ENCODE measurements around the gene SURF4. TPM values are rescaled to one million over a fixed set of nuclear protein-coding genes. Genes with fewer than 3 reads are reported as not detected.

The SURF4 gene
- total and polyA plus RNA-seq, 2 of the 13 experiments (the other 11 are each of a cell fraction or from before 2014, with no cell fraction given) = 220 to 265 TPM

DNA sequence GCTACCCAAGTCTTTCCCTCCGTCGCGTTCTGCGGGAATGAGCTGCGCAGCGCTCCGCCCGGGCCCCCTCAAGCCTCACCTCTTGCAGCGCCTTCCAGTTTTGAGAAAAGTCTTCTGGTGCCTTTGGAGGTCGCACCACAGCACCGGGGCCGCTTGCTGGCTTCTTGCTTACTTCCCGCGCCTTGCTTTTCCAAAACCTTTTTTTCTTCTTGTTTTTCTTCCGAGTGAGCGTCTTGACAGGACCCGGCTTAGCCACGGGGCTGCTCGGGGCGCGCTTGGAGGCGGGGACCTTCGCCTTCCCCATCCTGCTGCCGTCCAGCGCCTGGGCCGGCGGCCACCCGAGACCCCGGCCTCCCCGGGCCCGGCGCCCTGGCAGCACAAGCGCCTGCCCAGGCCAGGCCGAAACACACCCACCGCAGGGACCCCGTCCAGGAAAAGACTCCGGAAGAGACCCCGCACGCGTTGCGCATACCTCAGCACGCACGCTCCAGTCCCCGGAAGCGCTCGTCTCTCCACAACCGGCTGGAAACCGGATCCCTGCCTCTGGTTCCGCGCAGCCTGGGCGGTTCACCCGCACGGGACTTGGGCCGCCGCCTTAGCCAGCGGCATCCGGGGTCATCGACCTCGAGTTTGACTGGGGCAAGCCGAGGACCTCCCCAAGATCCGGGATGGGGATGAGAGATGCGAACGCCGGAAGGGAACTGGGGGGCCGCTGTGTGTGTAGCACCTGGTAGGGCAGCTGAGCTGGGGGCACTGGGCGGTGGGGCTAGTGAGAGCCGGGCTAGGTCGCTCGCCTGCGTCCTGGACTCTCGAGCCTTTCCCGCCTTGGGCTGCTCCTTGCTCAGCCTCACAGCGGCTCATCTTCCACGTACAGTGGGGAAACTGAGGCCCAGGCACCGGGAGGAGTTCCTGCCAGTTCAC is 41.9 kb upstream of the SURF4 start, which contains the start of gene REXO4 (continued):
- TF ChIP-seq SAFB2 (CRISPR knock-in tag; IDR thresholded peaks at IDR 0.05; ENCODE audit: borderline replicate concordance, low read depth) (peak; percentile 96; the same call in 1 of the 2 replicates), CBX1 (IDR thresholded peaks at IDR 0.05; ENCODE audit: low read depth) (peak; percentile 95), GZF1 (CRISPR knock-in tag; IDR thresholded peaks at IDR 0.05) (no peak), ZNF253 (CRISPR knock-in tag; IDR thresholded peaks at IDR 0.05; ENCODE audit: borderline replicate concordance) (no peak; the same call in 1 of the 2 replicates), ZBTB42 (CRISPR knock-in tag; IDR thresholded peaks at IDR 0.05) (0 out of 2 replicates have a peak, but pooled peaks have one; percentile 52), PPARG (CRISPR knock-in tag; conservative IDR thresholded peaks at IDR 0.05) (peak; percentile 63; the same call in 1 of the 2 replicates), ZNF614 (CRISPR knock-in tag; IDR thresholded peaks at IDR 0.05; ENCODE audit: borderline replicate concordance) (peak; percentile 71; the same call in 1 of the 2 replicates), RBM22 (optimal IDR thresholded peaks at IDR 0.05; ENCODE audit: low read length) (no peak), ZGPAT (CRISPR knock-in tag; IDR thresholded peaks at IDR 0.05) (peak; percentile 97), FOXA1 (IDR thresholded peaks at IDR 0.05) (no peak), FOXA1 (CRISPR knock-in tag; IDR thresholded peaks at IDR 0.05) (0 out of 2 replicates have a peak, but pooled peaks have one; percentile 28), ZNF629 (CRISPR knock-in tag; conservative IDR thresholded peaks at IDR 0.05) (no peak; the same call in 1 of the 2 replicates), HIC2 (CRISPR knock-in tag; IDR thresholded peaks at IDR 0.05; ENCODE audit: low read depth) (peak; percentile 37; the same call in 1 of the 2 replicates), ZNF773 (CRISPR knock-in tag; IDR thresholded peaks at IDR 0.05; ENCODE audit: borderline replicate concordance) (no peak), ZNF230 (CRISPR knock-in tag; IDR thresholded peaks at IDR 0.05) (peak; percentile 94), ZNF18 (CRISPR knock-in tag; IDR thresholded peaks at IDR 0.05; ENCODE audit: insufficient replicate concordance) (no peak), ZNF326 (CRISPR knock-in tag; IDR thresholded peaks at IDR 0.05; ENCODE audit: borderline replicate concordance) (no peak), ZNF235 (CRISPR knock-in tag; IDR thresholded peaks at IDR 0.05; ENCODE audit: borderline replicate concordance) (peak; percentile 60; the same call in 1 of the 2 replicates), RARA (CRISPR knock-in tag; IDR thresholded peaks at IDR 0.05) (peak; percentile 67), ZNF317 (CRISPR knock-in tag; IDR thresholded peaks at IDR 0.05) (peak; percentile 78), KMT2A (CRISPR knock-in tag; IDR thresholded peaks at IDR 0.05) (peak; percentile 93), SUZ12 (IDR thresholded peaks at IDR 0.05; ENCODE audit: low read depth, low read length) (no peak), LCORL (IDR thresholded peaks at IDR 0.05) (no peak), LCORL (CRISPR knock-in tag; IDR thresholded peaks at IDR 0.05) (peak; percentile 97)
- TF ChIP-seq, protein P1, sequence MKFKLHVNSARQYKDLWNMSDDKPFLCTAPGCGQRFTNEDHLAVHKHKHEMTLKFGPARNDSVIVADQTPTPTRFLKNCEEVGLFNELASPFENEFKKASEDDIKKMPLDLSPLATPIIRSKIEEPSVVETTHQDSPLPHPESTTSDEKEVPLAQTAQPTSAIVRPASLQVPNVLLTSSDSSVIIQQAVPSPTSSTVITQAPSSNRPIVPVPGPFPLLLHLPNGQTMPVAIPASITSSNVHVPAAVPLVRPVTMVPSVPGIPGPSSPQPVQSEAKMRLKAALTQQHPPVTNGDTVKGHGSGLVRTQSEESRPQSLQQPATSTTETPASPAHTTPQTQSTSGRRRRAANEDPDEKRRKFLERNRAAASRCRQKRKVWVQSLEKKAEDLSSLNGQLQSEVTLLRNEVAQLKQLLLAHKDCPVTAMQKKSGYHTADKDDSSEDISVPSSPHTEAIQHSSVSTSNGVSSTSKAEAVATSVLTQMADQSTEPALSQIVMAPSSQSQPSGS (CRISPR knock-in tag; IDR thresholded peaks at IDR 0.05) = peak; percentile 76
